Vagina (tissue), 2 donors: ENCODE measurements around the gene MTMR1.

Source experiments
- CTCF ChIP-seq, 3 experiments: fragments of 450-650 bp in 2 of 3; fragments of 200-600 bp in 1 of 3; sonication (generic) in 1 of 3; IDR thresholded peaks; one replicate each; pipeline ENCODE4 v1.5.1; 2017 to 2019; ENCODE audit warnings: antibody characterized with exemption in 3 of 3, mild to moderate bottlenecking in 2 of 3, moderate library complexity in 2 of 3
- POLR2A ChIP-seq, 2 donors: fragments of 450-650 bp; IDR thresholded peaks; one replicate each; pipeline ENCODE4 v1.6.1; 2017; ENCODE audit warnings: antibody characterized with exemption in 2 of 2, mild to moderate bottlenecking in 2 of 2, moderate library complexity in 2 of 2
- POLR2AphosphoS5 ChIP-seq, 2 donors: sonication (generic); formaldehyde crosslinking; IDR thresholded peaks; one replicate each; pipeline ENCODE4 v1.9.0; 2017; ENCODE audit warnings: antibody characterized with exemption in 2 of 2, mild to moderate bottlenecking in 2 of 2, low read depth in 1 of 2; ENCODE audit not compliant: insufficient read depth in 1 of 2

- TF ChIP-seq CTCF (IDR thresholded peaks at IDR 0.05) (no peak), POLR2AphosphoS5 (IDR thresholded peaks at IDR 0.05; ENCODE audit: insufficient read depth in 1 of 2, low read depth in 1 of 2) (no peak), POLR2A (IDR thresholded peaks at IDR 0.05) (no peak)
These were observed 17.0 kb upstream of the MTMR1 start for GRCh38 chrX:150676221-150676620.
